Measurements from ENCODE around the gene KRT74.

KRT74 gene

GRCh38 chr12:52611080-52611468 is 37.4 kb upstream of the KRT74 start:
- TF ChIP-seq, protein P1, sequence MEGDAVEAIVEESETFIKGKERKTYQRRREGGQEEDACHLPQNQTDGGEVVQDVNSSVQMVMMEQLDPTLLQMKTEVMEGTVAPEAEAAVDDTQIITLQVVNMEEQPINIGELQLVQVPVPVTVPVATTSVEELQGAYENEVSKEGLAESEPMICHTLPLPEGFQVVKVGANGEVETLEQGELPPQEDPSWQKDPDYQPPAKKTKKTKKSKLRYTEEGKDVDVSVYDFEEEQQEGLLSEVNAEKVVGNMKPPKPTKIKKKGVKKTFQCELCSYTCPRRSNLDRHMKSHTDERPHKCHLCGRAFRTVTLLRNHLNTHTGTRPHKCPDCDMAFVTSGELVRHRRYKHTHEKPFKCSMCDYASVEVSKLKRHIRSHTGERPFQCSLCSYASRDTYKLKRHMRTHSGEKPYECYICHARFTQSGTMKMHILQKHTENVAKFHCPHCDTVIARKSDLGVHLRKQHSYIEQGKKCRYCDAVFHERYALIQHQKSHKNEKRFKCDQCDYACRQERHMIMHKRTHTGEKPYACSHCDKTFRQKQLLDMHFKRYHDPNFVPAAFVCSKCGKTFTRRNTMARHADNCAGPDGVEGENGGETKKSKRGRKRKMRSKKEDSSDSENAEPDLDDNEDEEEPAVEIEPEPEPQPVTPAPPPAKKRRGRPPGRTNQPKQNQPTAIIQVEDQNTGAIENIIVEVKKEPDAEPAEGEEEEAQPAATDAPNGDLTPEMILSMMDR (IDR thresholded peaks at IDR 0.05; ENCODE audit: low read depth, low read length), result no peak
- no peak overlapping the region for H3K27ac ChIP-seq
- H3K4me3 ChIP-seq (ENCODE audit: low read depth, low read length), result no peak overlapping the region
- no peak for DNase-seq
- no peaks in the 10 kb centered on the region for H3K36me3 ChIP-seq
- no peaks in the 10 kb centered on the region for H3K9me3 ChIP-seq (ENCODE audit: severe bottlenecking)
- H3K27me3 ChIP-seq (ENCODE audit: insufficient read depth, low read depth, severe bottlenecking), result peaks cover 90% of the 10 kb centered on the region

DNA sequence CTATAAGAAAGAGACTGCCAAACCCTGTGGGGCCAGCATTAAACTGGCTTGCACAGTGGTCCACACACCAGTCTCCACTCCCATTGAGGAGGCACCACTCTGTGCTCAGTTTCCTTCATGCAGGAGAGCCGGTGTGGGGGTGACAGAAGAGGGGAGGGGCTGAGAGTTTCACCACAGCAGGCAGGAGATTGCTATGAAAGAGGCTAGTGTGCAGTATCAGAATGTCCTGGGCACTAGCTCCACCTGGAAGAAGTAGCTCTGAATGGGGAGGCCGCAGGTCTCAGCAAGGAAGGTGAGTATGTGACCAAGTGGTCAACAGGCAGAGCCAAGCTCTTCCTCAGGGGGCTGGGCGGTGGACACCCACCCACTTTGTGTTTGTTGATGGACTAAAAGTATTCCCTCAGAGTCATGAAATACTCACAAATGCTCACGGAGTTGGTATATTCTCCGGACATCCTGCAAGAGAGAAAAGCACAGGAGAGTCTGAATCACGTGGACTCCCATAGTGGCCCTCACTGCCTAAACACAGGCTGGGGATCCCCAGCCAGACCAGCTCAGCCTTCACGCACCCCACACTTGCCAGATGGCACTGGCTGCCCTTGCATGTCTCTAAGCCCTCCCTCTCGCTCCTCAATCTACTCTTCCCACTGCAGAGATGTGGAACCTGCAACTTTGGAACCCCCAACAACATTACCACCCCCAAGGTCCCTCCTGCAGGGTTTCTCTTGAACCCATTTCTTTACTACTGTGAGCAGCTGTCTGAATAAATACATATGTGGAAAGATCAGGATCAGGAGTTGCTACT is 35.4 kb upstream of the KRT74 start:
- Histone ChIP-seq H3K27ac (no peak overlapping the region), H3K9me3 (ENCODE audit: severe bottlenecking) (no peaks in the 10 kb centered on the region), H3K36me3 (no peaks in the 10 kb centered on the region), H3K27me3 (ENCODE audit: insufficient read depth, low read depth, severe bottlenecking) (peaks cover 85% of the 10 kb centered on the region), H3K4me3 (ENCODE audit: low read depth, low read length) (no peak overlapping the region)
- TF ChIP-seq, protein P1 (IDR thresholded peaks at IDR 0.05; ENCODE audit: low read depth, low read length), result no peak
- no peak for DNase-seq

- no peak for DNase-seq
- no peak overlapping the region for H3K27ac ChIP-seq
Observed at GRCh38 chr12:52608161-52608560, 34.5 kb upstream of the KRT74 start.

GRCh38 chr12:52607314-52607713 is 33.7 kb upstream of the KRT74 start:
- Histone ChIP-seq H3K27ac (no peak overlapping the region), H3K27me3 (ENCODE audit: insufficient read depth, low read depth, severe bottlenecking) (peaks cover 83% of the 10 kb centered on the region), H3K4me3 (ENCODE audit: low read depth, low read length) (no peak overlapping the region), H3K9me3 (ENCODE audit: severe bottlenecking) (no peaks in the 10 kb centered on the region), H3K36me3 (no peaks in the 10 kb centered on the region)
- no peak for DNase-seq
- TF ChIP-seq, protein P1 (IDR thresholded peaks at IDR 0.05; ENCODE audit: low read depth, low read length), result no peak

More at GRCh38 chr12:52608161-52608560, 34.5 kb upstream of the KRT74 start:
- no peak overlapping the region for H3K4me3 ChIP-seq (ENCODE audit: low read depth, low read length)
- H3K36me3 ChIP-seq, result no peaks in the 10 kb centered on the region
- no peaks in the 10 kb centered on the region for H3K9me3 ChIP-seq (ENCODE audit: severe bottlenecking)
- peaks cover 81% of the 10 kb centered on the region for H3K27me3 ChIP-seq (ENCODE audit: insufficient read depth, low read depth, severe bottlenecking)
- TF ChIP-seq, protein P1 (IDR thresholded peaks at IDR 0.05; ENCODE audit: low read depth, low read length), result no peak

- no peak for DNase-seq
- no peaks in the 10 kb centered on the region for H3K9me3 ChIP-seq (ENCODE audit: severe bottlenecking)
- peaks cover 83% of the 10 kb centered on the region for H3K27me3 ChIP-seq (ENCODE audit: insufficient read depth, low read depth, severe bottlenecking)
- TF ChIP-seq, protein P1 (IDR thresholded peaks at IDR 0.05; ENCODE audit: low read depth, low read length), result no peak
- no peaks in the 10 kb centered on the region for H3K36me3 ChIP-seq
- H3K4me3 ChIP-seq (ENCODE audit: low read depth, low read length), result no peak overlapping the region
- H3K27ac ChIP-seq, result no peak overlapping the region
Observed at GRCh38 chr12:52606581-52607218, 33.1 kb upstream of the KRT74 start.

All from WERI-Rb-1 (cell line).